Astrocyte (in vitro differentiated cells and primary cell): ENCODE measurements around the gene RNF217.

Source experiments
- EZH2 ChIP-seq: IDR thresholded peaks from 2 replicates; pipeline ENCODE4 v1.6.1; 2012; ENCODE audit warnings: mild to moderate bottlenecking, low read length, inconsistent platforms; ENCODE audit not compliant: insufficient read depth
- TF ChIP-seq, protein P1 (sequence below): IDR thresholded peaks from 2 replicates; pipeline ENCODE4 v1.5.1; 2011; ENCODE audit warnings: low read depth, mild to moderate bottlenecking, inconsistent platforms, low read length, moderate library complexity; ENCODE audit not compliant: insufficient read depth

- TF ChIP-seq, protein P1, sequence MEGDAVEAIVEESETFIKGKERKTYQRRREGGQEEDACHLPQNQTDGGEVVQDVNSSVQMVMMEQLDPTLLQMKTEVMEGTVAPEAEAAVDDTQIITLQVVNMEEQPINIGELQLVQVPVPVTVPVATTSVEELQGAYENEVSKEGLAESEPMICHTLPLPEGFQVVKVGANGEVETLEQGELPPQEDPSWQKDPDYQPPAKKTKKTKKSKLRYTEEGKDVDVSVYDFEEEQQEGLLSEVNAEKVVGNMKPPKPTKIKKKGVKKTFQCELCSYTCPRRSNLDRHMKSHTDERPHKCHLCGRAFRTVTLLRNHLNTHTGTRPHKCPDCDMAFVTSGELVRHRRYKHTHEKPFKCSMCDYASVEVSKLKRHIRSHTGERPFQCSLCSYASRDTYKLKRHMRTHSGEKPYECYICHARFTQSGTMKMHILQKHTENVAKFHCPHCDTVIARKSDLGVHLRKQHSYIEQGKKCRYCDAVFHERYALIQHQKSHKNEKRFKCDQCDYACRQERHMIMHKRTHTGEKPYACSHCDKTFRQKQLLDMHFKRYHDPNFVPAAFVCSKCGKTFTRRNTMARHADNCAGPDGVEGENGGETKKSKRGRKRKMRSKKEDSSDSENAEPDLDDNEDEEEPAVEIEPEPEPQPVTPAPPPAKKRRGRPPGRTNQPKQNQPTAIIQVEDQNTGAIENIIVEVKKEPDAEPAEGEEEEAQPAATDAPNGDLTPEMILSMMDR: no peak
- no peak for TF ChIP-seq EZH2
Observed at GRCh38 chr6:125014661-125014957, 52.4 kb downstream of the RNF217 start.
